ENCODE results near the gene TMEM151B. TPM values are rescaled to one million over a fixed set of nuclear protein-coding genes. Genes with fewer than 3 reads are reported as not detected.

Gene TMEM151B
- total RNA-seq, 2 donors from 2014 or later: 0.22 to 0.51 TPM

GRCh38 chr6:44352259-44352658 lies 82.0 kb downstream of the TMEM151B start:
- H3K27me3 ChIP-seq (ENCODE audit: control insufficient read depth, insufficient read depth, low read length, poor library complexity, severe bottlenecking): peaks cover 5% of the 10 kb centered on the region
- H3K4me3 ChIP-seq (ENCODE audit: low read length): no peak overlapping the region
- no peak overlapping the region for H3K4me3 Mint-ChIP-seq
- H3K27ac ChIP-seq (ENCODE audit: low read depth, low read length): no peak overlapping the region
- peaks cover 16% of the 10 kb centered on the region for H3K27me3 Mint-ChIP-seq (ENCODE audit: insufficient read depth)
- no peak for DNase-seq
- no peaks in the 10 kb centered on the region for H3K36me3 Mint-ChIP-seq (ENCODE audit: low read depth)
- no peaks in the 10 kb centered on the region for H3K36me3 ChIP-seq (ENCODE audit: control insufficient read depth, insufficient read depth, low read length)
- peaks cover 6% of the 10 kb centered on the region for H3K9me3 ChIP-seq (ENCODE audit: control insufficient read depth, low read length)
- WGBS, 2 experiments (ENCODE audit: insufficient coverage in 1 of 2, insufficient read length in 1 of 2): 86 to 92% methylated on average over 3 to 4 of the region's 4 CpGs
- TF ChIP-seq, protein P1, sequence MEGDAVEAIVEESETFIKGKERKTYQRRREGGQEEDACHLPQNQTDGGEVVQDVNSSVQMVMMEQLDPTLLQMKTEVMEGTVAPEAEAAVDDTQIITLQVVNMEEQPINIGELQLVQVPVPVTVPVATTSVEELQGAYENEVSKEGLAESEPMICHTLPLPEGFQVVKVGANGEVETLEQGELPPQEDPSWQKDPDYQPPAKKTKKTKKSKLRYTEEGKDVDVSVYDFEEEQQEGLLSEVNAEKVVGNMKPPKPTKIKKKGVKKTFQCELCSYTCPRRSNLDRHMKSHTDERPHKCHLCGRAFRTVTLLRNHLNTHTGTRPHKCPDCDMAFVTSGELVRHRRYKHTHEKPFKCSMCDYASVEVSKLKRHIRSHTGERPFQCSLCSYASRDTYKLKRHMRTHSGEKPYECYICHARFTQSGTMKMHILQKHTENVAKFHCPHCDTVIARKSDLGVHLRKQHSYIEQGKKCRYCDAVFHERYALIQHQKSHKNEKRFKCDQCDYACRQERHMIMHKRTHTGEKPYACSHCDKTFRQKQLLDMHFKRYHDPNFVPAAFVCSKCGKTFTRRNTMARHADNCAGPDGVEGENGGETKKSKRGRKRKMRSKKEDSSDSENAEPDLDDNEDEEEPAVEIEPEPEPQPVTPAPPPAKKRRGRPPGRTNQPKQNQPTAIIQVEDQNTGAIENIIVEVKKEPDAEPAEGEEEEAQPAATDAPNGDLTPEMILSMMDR (conservative IDR thresholded peaks at IDR 0.05): no peak
- H3K9me3 Mint-ChIP-seq: no peaks in the 10 kb centered on the region
- H3K4me1 ChIP-seq (ENCODE audit: control insufficient read depth, insufficient read depth, low read length): no peaks in the 10 kb centered on the region
- no peak overlapping the region for H3K27ac Mint-ChIP-seq
- H3K9ac ChIP-seq (ENCODE audit: extremely low read depth, low read length, poor library complexity, severe bottlenecking): no peak overlapping the region
- H3K4me1 Mint-ChIP-seq: peaks cover 6% of the 10 kb centered on the region

- 65% methylated on average over 2 of the region's 2 CpGs; no CpG with 5 or more reads in 1 of the 2 experiments for WGBS, 2 experiments (ENCODE audit: insufficient coverage in 1 of 2, insufficient read length in 1 of 2)
- H3K9ac ChIP-seq (ENCODE audit: extremely low read depth, low read length, poor library complexity, severe bottlenecking): no peak overlapping the region
- H3K4me1 ChIP-seq (ENCODE audit: control insufficient read depth, insufficient read depth, low read length): no peaks in the 10 kb centered on the region
- no peaks in the 10 kb centered on the region for H3K36me3 Mint-ChIP-seq (ENCODE audit: low read depth)
- no peak overlapping the region for H3K4me3 ChIP-seq (ENCODE audit: low read length)
- H3K4me1 Mint-ChIP-seq: peaks cover 6% of the 10 kb centered on the region
- H3K27me3 ChIP-seq (ENCODE audit: control insufficient read depth, insufficient read depth, low read length, poor library complexity, severe bottlenecking): peaks cover 5% of the 10 kb centered on the region
- TF ChIP-seq, protein P1 (conservative IDR thresholded peaks at IDR 0.05): no peak
- no peaks in the 10 kb centered on the region for H3K9me3 Mint-ChIP-seq
- no peak overlapping the region for H3K27ac ChIP-seq (ENCODE audit: low read depth, low read length)
- no peak for DNase-seq
- peaks cover 6% of the 10 kb centered on the region for H3K9me3 ChIP-seq (ENCODE audit: control insufficient read depth, low read length)
- H3K27ac Mint-ChIP-seq: no peak overlapping the region
- peaks cover 16% of the 10 kb centered on the region for H3K27me3 Mint-ChIP-seq (ENCODE audit: insufficient read depth)
- no peaks in the 10 kb centered on the region for H3K36me3 ChIP-seq (ENCODE audit: control insufficient read depth, insufficient read depth, low read length)
- no peak overlapping the region for H3K4me3 Mint-ChIP-seq
Measured at GRCh38 chr6:44353336-44353735, 83.1 kb downstream of the TMEM151B start.

DNA sequence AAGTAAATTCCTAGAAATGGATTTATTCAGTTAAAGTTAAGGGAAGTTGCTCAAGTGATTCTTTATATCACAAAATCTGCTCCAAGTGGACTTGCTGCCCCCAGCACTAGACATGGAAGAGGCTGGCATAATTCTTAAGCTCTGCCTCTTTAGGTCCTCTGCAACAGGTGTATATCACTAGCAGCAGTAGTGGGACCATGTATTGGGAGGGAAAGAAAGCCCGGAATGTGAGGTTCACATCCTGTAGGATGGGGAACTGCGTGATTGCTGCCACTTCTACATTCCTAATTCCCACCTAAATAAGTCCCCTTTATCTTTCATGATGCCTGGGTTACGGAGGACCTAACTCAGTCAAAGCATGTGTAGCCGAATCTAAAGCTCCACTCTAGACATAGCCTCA lies 85.4 kb downstream of the TMEM151B start:
- TF ChIP-seq, protein P1 (conservative IDR thresholded peaks at IDR 0.05): no peak
- no peak for DNase-seq
- Mint-ChIP-seq H3K27ac (no peak overlapping the region), H3K9me3 (no peaks in the 10 kb centered on the region), H3K36me3 (ENCODE audit: low read depth) (no peaks in the 10 kb centered on the region), H3K4me3 (no peak overlapping the region), H3K4me1 (peaks cover 5% of the 10 kb centered on the region), H3K27me3 (ENCODE audit: insufficient read depth) (peaks cover 16% of the 10 kb centered on the region)
- Histone ChIP-seq H3K36me3 (ENCODE audit: control insufficient read depth, insufficient read depth, low read length) (no peaks in the 10 kb centered on the region), H3K9me3 (ENCODE audit: control insufficient read depth, low read length) (peaks cover 6% of the 10 kb centered on the region), H3K27me3 (ENCODE audit: control insufficient read depth, insufficient read depth, low read length, poor library complexity, severe bottlenecking) (peaks cover 5% of the 10 kb centered on the region), H3K4me1 (ENCODE audit: control insufficient read depth, insufficient read depth, low read length) (no peaks in the 10 kb centered on the region), H3K27ac (ENCODE audit: low read depth, low read length) (no peak overlapping the region), H3K4me3 (ENCODE audit: low read length) (no peak overlapping the region), H3K9ac (ENCODE audit: extremely low read depth, low read length, poor library complexity, severe bottlenecking) (no peak overlapping the region)
- 84 to 86% methylated on average over 2 to 3 of the region's 4 CpGs for WGBS, 2 experiments (ENCODE audit: insufficient coverage in 1 of 2, insufficient read length in 1 of 2)
